ENCODE measurements around the gene MT4.

DNA sequence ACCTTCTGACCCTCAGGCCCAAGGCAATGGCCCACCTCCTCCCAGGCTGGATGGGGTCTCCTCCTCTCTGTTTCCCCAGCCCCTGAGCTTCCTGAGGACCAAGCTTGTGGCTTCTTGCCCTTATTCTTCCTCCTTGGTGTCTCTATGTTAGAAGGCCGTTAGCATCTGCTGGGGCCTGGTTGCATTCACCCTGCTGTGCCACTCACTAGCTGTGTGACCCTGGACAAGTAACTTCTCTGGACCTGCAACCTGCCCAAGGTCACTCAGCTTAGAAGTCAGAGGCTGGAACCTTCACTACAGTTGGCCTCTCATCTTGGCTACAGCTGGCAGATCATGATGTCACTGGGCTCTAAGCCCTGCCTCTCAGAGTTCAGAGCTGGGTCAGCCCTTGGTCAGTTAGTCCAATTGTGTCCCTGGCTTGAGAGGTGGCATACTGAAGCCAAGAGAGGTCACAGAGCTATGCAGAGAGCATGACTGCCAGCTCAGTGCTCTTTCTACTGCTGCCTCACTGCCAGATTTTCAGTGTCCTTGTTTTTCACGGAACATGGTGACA, 46.5 kb downstream of the MT4 start:
- TF ChIP-seq POLR2A (IDR thresholded peaks at IDR 0.05) (no peak), CTCF (IDR thresholded peaks at IDR 0.05) (no peak)

All from esophagus squamous epithelium (tissue), 4 donors.